ENCODE results near the gene MCRS1.
"Not testable (repeated sequence)": the region's sequence is repeated elsewhere in the genome, so short reads cannot be mapped to it uniquely, and the experiment has no call there.

MCRS1 gene

GRCh38 chr12:49518914-49519573 lies 48.9 kb downstream of the MCRS1 start:
- no peak for DNase-seq (ENCODE audit: low read depth in 2 of 2)

- no peak for DNase-seq (ENCODE audit: low read depth in 2 of 2)
Observed at GRCh38 chr12:49515266-49515665, 52.7 kb downstream of the MCRS1 start.

- no peak for DNase-seq (ENCODE audit: low read depth in 2 of 2)
Observed at GRCh38 chr12:49512546-49512945, 55.4 kb downstream of the MCRS1 start.

- no peak for DNase-seq (ENCODE audit: low read depth in 2 of 2)
Observed at GRCh38 chr12:49511410-49511809, 56.5 kb downstream of the MCRS1 start.

GRCh38 chr12:49509681-49510080 lies 58.3 kb downstream of the MCRS1 start:
- not testable (repeated sequence) for DNase-seq (ENCODE audit: low read depth in 2 of 2)

Measured in stimulated activated CD8-positive, alpha-beta memory T cell treated with anti-CD3 and anti-CD28 coated beads, Interleukin-2, amount 100 ng/mL, for 1 hour (primary cell).